PC-3 (cell line): Measurements from ENCODE around the gene PIEZO1.

Source experiments
- EZH2 ChIP-seq: fragments of 300-600 bp; sonication (generic); IDR thresholded peaks from one replicate; pipeline ENCODE4 v1.6.1; 2017; ENCODE audit warnings: antibody characterized with exemption, mild to moderate bottlenecking, low read length; ENCODE audit not compliant: unreplicated experiment
- EZH2phosphoT487 ChIP-seq: fragments of 300-600 bp; sonication (generic); IDR thresholded peaks from 2 replicates; pipeline ENCODE4 v1.6.1; 2018; ENCODE audit warnings: mild to moderate bottlenecking, antibody characterized with exemption, low read length, borderline replicate concordance
- TF ChIP-seq, protein P1 (sequence below): fragments of 300-600 bp; sonication (generic); conservative IDR thresholded peaks from 2 replicates; pipeline ENCODE4 v1.5.1; 2017; ENCODE audit warnings: antibody characterized with exemption, low read depth, mild to moderate bottlenecking, low read length

DNA sequence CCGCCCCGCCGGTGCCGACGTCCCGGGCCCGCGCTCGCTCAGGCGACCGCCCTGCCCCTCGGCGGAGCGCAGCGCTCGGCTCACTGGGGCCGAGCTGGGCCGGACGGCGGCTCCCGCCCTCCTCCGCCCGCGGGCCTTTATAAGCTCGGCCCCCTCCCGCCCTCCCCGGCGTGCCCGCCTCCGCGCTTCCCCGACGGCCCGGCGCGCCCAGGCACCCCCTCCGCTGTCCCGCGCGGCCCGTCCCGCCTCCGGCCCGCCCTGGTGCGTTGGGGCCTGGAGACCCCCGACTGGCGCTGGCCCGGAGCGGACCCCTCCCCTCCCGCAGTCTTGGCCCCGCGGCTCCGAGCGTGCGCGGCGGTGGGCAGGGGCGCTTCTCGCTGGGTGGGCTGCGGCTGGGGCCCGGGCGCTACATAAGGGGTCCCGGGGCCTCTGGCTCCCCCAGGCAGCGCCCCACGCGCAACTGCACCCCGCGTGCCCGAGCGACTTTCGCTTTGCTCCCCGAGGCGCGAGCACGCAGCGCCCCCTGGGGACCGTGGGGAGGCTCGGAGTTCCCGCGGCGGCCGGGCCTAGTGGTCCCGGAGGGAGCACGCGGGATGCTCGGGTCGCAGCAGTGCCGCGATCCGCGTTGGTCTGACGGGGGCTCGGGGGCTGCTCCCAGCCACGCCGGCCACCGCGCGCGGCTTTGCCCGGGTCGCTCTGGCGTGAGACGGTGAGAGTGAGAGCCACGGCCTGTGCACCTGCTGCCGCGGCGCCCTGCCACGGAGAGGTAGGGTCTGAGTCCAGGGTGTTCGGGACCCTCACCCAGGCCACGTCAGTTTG is at the start of gene PIEZO1:
- TF ChIP-seq, protein P1, sequence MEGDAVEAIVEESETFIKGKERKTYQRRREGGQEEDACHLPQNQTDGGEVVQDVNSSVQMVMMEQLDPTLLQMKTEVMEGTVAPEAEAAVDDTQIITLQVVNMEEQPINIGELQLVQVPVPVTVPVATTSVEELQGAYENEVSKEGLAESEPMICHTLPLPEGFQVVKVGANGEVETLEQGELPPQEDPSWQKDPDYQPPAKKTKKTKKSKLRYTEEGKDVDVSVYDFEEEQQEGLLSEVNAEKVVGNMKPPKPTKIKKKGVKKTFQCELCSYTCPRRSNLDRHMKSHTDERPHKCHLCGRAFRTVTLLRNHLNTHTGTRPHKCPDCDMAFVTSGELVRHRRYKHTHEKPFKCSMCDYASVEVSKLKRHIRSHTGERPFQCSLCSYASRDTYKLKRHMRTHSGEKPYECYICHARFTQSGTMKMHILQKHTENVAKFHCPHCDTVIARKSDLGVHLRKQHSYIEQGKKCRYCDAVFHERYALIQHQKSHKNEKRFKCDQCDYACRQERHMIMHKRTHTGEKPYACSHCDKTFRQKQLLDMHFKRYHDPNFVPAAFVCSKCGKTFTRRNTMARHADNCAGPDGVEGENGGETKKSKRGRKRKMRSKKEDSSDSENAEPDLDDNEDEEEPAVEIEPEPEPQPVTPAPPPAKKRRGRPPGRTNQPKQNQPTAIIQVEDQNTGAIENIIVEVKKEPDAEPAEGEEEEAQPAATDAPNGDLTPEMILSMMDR, result peak; percentile 70
- no peak for TF ChIP-seq EZH2
- TF ChIP-seq EZH2phosphoT487, result no peak
